Lower lobe of right lung (tissue), 2 donors: Measurements from ENCODE around the gene SNRNP70. TPM values are rescaled to one million over a fixed set of nuclear protein-coding genes. Genes with fewer than 3 reads are reported as not detected.

ENCODE experiments used
- ATAC-seq, 2 donors: fragments of 200-7000 bp; cut with Tn5 transposase; one replicate each; pipeline ENCODE4 v1.9.1; 2020 to 2022; ENCODE audit warnings: mild to moderate bottlenecking in 2 of 2, moderate library complexity in 2 of 2
- DNase-seq: peaks from one replicate; pipeline ENCODE4 v3.0.0-alpha.2; 2020
- H3K27ac ChIP-seq: fragments of 200-600 bp; one replicate; pipeline ENCODE4 v1.8.0; 2022
- H3K27me3 ChIP-seq: fragments of 200-600 bp; one replicate; pipeline ENCODE4 v1.8.0; 2022; ENCODE audit warnings: low read depth
- H3K36me3 ChIP-seq: fragments of 200-600 bp; one replicate; pipeline ENCODE4 v1.8.0; 2022; ENCODE audit warnings: mild to moderate bottlenecking
- H3K4me1 ChIP-seq: fragments of 200-600 bp; one replicate; pipeline ENCODE4 v1.8.0; 2022
- H3K4me3 ChIP-seq: fragments of 200-600 bp; one replicate; pipeline ENCODE4 v1.8.0; 2022; ENCODE audit warnings: mild to moderate bottlenecking
- H3K9me3 ChIP-seq: fragments of 200-600 bp; one replicate; pipeline ENCODE4 v1.8.0; 2022
- intact Hi-C: fragments of 100-400 bp; cut with DNase I; formaldehyde crosslinking; loops from one replicate; pipeline ENCODE4 v1.11.0; 2022
- total RNA-seq: library from RNA; stranded (reverse); fragmentation: NEBNext Ultra II Directional; extraction: Animal tissue kit (Norgen Biotek cat#: 25700); gene quantifications from one replicate; pipeline ENCODE4 v1.2.1, GENCODE V29; 2021
- TF ChIP-seq, protein P1 (sequence below): fragments of 200-600 bp; IDR thresholded peaks from one replicate; pipeline ENCODE4 v1.8.0; 2022; ENCODE audit warnings: antibody characterized with exemption, mild to moderate bottlenecking
- donor health status: DM: no; HTN: yes; CAD: no; lungs with severe emphysema.

Gene SNRNP70
- total RNA-seq, 1 donor from 2014 or later: 203 TPM

DNA sequence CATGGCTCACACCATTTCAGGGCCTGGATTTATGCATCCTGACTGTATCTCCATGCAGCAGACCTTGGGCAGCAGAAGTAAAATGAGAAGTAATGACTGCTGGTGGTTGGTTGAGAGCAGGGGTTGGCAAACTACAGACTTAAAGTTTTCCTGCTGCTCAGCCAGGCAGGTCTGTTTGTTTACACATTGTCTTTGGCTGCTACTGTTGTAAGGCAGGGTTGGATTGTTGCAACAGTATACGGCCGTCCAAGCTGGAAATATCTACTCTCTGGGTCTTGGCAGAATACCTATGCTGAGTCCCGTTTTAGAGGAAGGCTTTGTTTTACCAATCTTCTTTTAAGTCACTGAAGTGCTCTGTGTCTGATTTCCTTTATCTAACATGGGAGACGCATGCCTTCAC is 13.5 kb downstream of the SNRNP70 start:
- DNase-seq: no peak
- Histone ChIP-seq H3K9me3 (no peaks in the 10 kb centered on the region), H3K27ac (no peak overlapping the region), H3K4me3 (no peak overlapping the region), H3K36me3 (peaks cover 100% of the 10 kb centered on the region), H3K27me3 (no peaks in the 10 kb centered on the region), H3K4me1 (peaks cover 8% of the 10 kb centered on the region)
- ATAC-seq: no peak
- TF ChIP-seq, protein P1, sequence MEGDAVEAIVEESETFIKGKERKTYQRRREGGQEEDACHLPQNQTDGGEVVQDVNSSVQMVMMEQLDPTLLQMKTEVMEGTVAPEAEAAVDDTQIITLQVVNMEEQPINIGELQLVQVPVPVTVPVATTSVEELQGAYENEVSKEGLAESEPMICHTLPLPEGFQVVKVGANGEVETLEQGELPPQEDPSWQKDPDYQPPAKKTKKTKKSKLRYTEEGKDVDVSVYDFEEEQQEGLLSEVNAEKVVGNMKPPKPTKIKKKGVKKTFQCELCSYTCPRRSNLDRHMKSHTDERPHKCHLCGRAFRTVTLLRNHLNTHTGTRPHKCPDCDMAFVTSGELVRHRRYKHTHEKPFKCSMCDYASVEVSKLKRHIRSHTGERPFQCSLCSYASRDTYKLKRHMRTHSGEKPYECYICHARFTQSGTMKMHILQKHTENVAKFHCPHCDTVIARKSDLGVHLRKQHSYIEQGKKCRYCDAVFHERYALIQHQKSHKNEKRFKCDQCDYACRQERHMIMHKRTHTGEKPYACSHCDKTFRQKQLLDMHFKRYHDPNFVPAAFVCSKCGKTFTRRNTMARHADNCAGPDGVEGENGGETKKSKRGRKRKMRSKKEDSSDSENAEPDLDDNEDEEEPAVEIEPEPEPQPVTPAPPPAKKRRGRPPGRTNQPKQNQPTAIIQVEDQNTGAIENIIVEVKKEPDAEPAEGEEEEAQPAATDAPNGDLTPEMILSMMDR: no peak
- intact Hi-C loops: loop anchor here (5.0 kb wide), 1 partner anchor 109 kb away; no protein-coding TSS in a partner anchor

DNA sequence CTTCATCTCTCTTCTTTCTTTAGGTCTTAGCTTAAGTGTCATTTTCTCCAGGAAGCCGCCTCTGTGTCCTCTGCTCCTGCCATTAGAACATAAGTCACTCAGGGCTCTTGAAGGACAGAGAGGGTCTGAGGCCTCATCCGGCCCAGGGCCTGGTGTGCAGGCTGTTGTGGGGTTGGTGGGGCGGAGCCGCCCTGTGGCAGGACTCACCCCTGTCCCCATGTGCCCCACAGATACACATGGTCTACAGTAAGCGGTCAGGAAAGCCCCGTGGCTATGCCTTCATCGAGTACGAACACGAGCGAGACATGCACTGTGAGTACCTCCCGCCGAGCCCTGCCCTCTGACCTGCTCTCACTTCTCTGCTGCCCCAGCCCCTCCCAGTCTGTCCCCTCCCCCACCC is 15.9 kb downstream of the SNRNP70 start:
- peaks cover 8% of the 10 kb centered on the region for H3K4me1 ChIP-seq
- H3K4me3 ChIP-seq: no peak overlapping the region
- no peak for DNase-seq
- intact Hi-C loops: no loop called here
- peaks cover 100% of the 10 kb centered on the region for H3K36me3 ChIP-seq
- H3K9me3 ChIP-seq: no peaks in the 10 kb centered on the region
- TF ChIP-seq, protein P1: no peak
- ATAC-seq: no peak
- no peak overlapping the region for H3K27ac ChIP-seq
- H3K27me3 ChIP-seq: no peaks in the 10 kb centered on the region

DNA sequence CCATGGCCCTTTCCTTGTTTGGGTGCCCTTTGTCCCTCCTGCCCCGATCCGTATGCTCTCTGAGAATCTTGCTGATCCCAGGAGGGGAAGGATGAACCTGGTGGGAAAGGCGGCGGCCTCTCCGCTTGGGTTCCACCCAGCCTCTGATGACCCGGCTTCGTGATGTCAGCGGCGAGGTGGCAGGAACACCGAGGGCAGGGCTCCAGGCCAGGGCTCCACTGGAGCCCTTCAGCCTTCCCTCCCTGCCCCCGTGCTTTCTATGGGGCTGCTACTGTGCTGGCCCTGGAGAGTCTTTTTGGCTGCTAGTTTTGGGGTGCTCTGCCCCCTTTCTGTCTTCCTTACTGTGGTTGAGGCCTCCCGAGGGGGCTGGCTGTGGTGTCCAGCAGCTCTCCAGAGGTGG is 17.1 kb downstream of the SNRNP70 start:
- ATAC-seq: no peak
- no peak for DNase-seq
- TF ChIP-seq, protein P1: no peak
- no peaks in the 10 kb centered on the region for H3K9me3 ChIP-seq
- intact Hi-C loops: no loop called here
- no peak overlapping the region for H3K27ac ChIP-seq
- peaks cover 100% of the 10 kb centered on the region for H3K36me3 ChIP-seq
- no peak overlapping the region for H3K4me3 ChIP-seq
- peaks cover 5% of the 10 kb centered on the region for H3K4me1 ChIP-seq
- H3K27me3 ChIP-seq: no peaks in the 10 kb centered on the region

DNA sequence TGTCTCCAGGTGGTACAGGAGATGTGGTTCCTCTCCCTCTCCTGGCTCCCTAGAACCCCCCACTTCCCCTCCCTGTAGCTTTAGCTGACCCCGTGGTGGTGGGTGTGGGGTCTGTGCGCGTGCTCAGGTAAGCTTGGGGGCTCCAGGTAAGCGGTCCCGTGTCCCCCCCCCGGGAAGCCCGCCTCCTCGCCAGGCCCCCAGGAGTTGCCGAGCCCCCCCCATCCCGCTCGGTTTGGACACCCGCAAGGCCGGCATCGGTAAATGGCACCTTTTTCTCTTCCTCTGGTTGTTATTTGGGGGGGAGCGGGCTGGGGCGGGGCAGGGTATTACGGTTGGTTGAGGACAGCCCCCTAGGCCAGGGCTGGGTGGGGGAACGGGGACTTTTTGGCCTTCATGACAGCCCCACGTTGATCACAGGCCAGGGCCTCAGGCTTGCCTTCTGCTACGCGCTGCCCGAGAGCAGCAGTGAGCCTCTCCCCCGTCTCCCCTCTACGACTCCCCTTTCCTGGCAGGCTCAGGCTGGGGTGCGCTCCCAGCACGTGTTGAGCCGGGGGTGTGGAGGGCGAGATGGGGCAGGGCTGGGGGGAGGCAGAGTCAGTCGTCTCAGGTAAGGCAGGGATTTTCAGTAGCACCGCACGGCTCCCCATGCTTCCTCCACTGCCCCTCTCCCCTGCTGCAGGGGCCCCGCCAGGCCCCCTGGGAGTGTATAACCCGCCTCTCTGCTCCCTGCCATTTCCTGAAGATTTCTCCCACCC is 18.3 kb downstream of the SNRNP70 start:
- Histone ChIP-seq H3K36me3 (peaks cover 100% of the 10 kb centered on the region), H3K4me1 (no peaks in the 10 kb centered on the region), H3K4me3 (no peak overlapping the region), H3K9me3 (no peaks in the 10 kb centered on the region), H3K27ac (no peak overlapping the region), H3K27me3 (no peaks in the 10 kb centered on the region)
- peak in 1 of 2 donors; percentile 3 for ATAC-seq
- no peak for DNase-seq
- TF ChIP-seq, protein P1: no peak
- intact Hi-C loops: no loop called here

DNA sequence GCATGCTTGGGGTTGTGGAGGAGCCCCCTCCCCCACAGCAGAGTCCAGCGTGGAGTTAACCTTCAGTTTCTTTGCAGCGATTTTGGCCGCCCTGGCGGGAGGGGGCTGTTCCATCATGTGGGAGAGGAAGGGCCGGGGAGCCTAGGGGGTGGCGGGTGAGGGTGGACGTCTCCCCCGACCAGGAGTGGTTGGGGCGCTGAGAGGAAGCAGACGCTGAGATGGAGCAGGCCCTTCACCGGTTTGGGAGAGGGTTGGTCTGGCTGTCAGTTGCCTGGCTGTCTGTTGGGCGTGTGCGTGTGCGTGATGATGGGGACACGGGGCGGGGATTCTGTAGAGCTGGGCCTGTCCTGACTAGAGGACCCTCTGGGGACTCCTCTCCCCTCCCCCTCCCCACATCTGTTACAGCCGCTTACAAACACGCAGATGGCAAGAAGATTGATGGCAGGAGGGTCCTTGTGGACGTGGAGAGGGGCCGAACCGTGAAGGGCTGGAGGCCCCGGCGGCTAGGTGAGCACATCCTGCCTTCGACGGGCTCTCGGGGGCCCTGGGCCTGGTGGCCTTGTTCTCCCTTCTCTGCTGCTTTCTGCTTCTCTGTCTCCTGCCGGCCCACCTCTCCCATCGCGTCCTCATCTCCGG is 19.1 kb downstream of the SNRNP70 start:
- Histone ChIP-seq H3K4me1 (no peaks in the 10 kb centered on the region), H3K27ac (no peak overlapping the region), H3K27me3 (no peaks in the 10 kb centered on the region), H3K9me3 (no peaks in the 10 kb centered on the region), H3K36me3 (peaks cover 100% of the 10 kb centered on the region), H3K4me3 (no peak overlapping the region)
- no peak for ATAC-seq
- intact Hi-C loops: no loop called here
- TF ChIP-seq, protein P1: no peak
- no peak for DNase-seq
